ENCODE measurements around the gene GABRR2. TPM values are rescaled to one million over a fixed set of nuclear protein-coding genes. Genes with fewer than 3 reads are reported as not detected.

GABRR2 gene
- total RNA-seq, 4 donors from 2014 or later, result 0.26 to 1.7 (median 0.95) TPM; not detected in 1

- no peak for DNase-seq
Measured at GRCh38 chr6:89252907-89253306, 62.2 kb downstream of the GABRR2 start.

DNA sequence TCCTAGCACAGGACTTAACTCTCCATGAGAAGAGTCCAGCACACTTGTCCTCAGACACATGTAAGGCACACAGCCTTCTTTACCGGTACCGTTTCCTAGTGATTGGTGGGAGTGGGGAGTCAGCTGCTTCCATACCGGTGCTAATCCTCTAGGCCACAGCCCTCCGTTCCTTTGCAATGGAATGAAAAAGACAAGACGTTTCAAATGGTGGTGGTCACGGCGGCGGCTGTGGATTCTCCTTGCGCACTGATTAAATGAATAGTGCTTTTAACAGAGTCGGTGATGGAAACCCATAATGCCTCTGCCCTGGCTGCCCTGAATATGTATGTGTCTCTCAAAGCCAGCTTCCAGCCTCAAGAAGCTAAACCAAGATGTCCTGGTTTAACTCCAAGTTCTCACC lies 63.1 kb downstream of the GABRR2 start:
- no peak overlapping the region for H3K27ac ChIP-seq
- TF ChIP-seq POLR2A (IDR thresholded peaks at IDR 0.05), result no peak
- TF ChIP-seq CTCF (IDR thresholded peaks at IDR 0.05), result no peak
- H3K36me3 ChIP-seq, result no peaks in the 10 kb centered on the region
- intact Hi-C loops (cut with DNase I; ENCODE audit: low total_unique reads), result no loop called here
- no peak for DNase-seq
- no peaks in the 10 kb centered on the region for H3K9me3 ChIP-seq
- no peak overlapping the region for H3K4me3 ChIP-seq
- no peaks in the 10 kb centered on the region for H3K27me3 ChIP-seq
- no peaks in the 10 kb centered on the region for H3K4me1 ChIP-seq

More at GRCh38 chr6:89252907-89253306, 62.2 kb downstream of the GABRR2 start:
- H3K4me3 ChIP-seq, result no peak overlapping the region
- H3K9me3 ChIP-seq, result no peaks in the 10 kb centered on the region
- no peaks in the 10 kb centered on the region for H3K27me3 ChIP-seq
- TF ChIP-seq POLR2A (IDR thresholded peaks at IDR 0.05) (no peak), CTCF (IDR thresholded peaks at IDR 0.05) (no peak)
- H3K36me3 ChIP-seq, result no peaks in the 10 kb centered on the region
- H3K27ac ChIP-seq, result no peak overlapping the region
- intact Hi-C loops (cut with DNase I; ENCODE audit: low total_unique reads), result no loop called here
- no peaks in the 10 kb centered on the region for H3K4me1 ChIP-seq

DNA sequence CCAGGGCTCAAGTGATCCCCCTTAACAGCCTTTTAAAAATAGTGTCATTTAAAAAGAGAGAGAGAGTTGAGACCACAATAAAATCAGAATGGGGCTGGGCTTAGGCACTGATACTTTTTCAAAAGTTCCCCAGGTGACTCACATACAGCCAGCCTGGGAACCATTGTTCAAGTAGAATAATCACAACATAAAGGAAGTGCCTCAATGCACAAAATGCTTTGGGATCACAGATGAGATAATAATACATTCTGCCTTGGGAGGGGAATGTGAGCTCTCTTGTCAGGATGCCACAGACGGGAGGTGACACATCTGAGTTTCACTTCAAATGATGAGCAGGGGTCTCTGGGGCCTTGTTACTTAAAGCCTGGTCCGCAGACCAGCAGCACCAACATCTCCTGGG lies 63.9 kb downstream of the GABRR2 start:
- Histone ChIP-seq H3K36me3 (no peaks in the 10 kb centered on the region), H3K27me3 (no peaks in the 10 kb centered on the region), H3K27ac (no peak overlapping the region), H3K9me3 (no peaks in the 10 kb centered on the region), H3K4me1 (no peaks in the 10 kb centered on the region), H3K4me3 (no peak overlapping the region)
- intact Hi-C loops (cut with DNase I; ENCODE audit: low total_unique reads), result no loop called here
- TF ChIP-seq POLR2A (IDR thresholded peaks at IDR 0.05) (no peak), CTCF (IDR thresholded peaks at IDR 0.05) (no peak)
- no peak for DNase-seq

DNA sequence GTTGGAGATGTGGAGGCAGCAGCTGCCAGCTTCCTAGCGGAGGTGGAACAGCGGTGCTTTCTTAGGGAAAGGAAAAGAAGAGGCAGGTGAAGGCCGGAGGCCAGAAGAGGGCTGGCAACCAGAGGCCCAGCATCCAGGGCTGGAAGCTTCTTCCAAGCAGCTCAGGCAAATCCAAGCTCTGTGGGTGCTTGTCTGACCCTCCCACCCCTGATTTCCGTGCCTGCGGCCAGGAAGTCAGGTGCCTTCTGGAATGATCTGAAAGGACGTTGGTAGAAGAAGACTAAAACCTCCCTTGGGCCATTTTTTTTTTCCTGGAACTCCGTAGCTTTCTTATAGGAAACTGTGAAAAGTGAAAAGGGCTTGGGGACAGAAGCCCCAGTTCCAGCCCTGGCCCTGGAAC lies 64.9 kb downstream of the GABRR2 start:
- TF ChIP-seq CTCF (IDR thresholded peaks at IDR 0.05) (no peak), POLR2A (IDR thresholded peaks at IDR 0.05) (no peak)
- Histone ChIP-seq H3K4me1 (no peaks in the 10 kb centered on the region), H3K9me3 (no peaks in the 10 kb centered on the region), H3K4me3 (no peak overlapping the region), H3K27me3 (no peaks in the 10 kb centered on the region), H3K36me3 (no peaks in the 10 kb centered on the region), H3K27ac (no peak overlapping the region)
- intact Hi-C loops (cut with DNase I; ENCODE audit: low total_unique reads), result no loop called here
- DNase-seq, result no peak

DNA sequence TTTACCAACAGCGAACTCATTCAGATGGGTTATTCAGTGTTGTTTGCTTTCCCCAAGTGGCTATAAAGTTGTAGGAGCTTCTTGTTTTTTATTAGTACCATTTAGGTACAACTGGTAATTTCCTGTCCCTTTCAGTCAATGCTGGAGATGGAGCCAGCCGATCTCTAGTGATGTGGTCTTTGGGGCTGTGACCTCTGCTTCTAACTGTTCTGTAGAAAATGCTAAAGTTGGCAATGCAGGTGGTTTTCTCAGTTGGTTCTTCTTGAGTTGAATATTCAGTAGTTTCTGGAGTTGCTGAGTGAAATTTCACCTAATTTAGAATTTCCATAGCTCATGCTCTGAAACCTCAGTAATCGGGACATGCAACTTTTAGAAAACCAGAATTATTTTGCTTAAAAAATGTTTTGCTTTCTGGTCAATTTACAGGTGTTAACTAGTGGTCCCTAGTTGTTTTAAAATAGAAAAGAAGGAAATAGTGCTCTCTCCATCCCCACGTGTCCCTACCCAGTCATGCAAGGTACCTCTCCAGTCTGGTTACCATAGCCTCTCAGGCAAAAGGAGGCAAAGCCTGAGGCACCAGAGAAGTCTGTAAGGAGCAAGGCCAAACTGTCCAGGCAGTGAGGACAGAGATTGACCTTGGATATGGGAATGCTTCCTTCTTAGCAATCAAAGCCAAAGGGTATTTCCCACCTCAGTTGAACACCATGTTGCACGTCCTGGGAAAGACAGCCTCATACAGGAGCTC lies 70.7 kb downstream of the GABRR2 start:
- Histone ChIP-seq H3K27ac (no peak overlapping the region), H3K4me3 (no peak overlapping the region), H3K9me3 (no peaks in the 10 kb centered on the region), H3K4me1 (no peaks in the 10 kb centered on the region), H3K27me3 (no peaks in the 10 kb centered on the region), H3K36me3 (no peaks in the 10 kb centered on the region)
- intact Hi-C loops (cut with DNase I; ENCODE audit: low total_unique reads), result no loop called here
- TF ChIP-seq CTCF (IDR thresholded peaks at IDR 0.05) (no peak), POLR2A (IDR thresholded peaks at IDR 0.05) (no peak)
- no peak for DNase-seq

Data from uterus (tissue), 4 donors.